ENCODE measurements around the gene ZBTB39.

- TF ChIP-seq CTCF (IDR thresholded peaks at IDR 0.05; ENCODE audit: insufficient read depth, low read length, poor library complexity, severe bottlenecking), result no peak
- no peak for TF ChIP-seq EZH2phosphoT487 (conservative IDR thresholded peaks at IDR 0.05; ENCODE audit: low read length)
Observed at GRCh38 chr12:56995930-56996496, 10.3 kb downstream of the ZBTB39 start.
